Endometrium (tissue), 2 donors: ENCODE results near the gene PHF21A.

Experiments
- FAIRE-seq: peaks from 2 replicates; lab custom pipeline; 2012; peaks lifted over from hg19 to GRCh38; lab: Jason Lieb, UNC
- donor health status: control.
- donor health status: control.

The PHF21A gene

GRCh38 chr11:46075168-46075567 lies 46.1 kb downstream of the PHF21A start:
- FAIRE-seq = no peak

GRCh38 chr11:46073632-46074031 lies 47.6 kb downstream of the PHF21A start:
- no peak for FAIRE-seq

- peak; percentile 71 for FAIRE-seq
Measured at GRCh38 chr11:46072172-46072964, 48.9 kb downstream of the PHF21A start.

GRCh38 chr11:46071091-46071490 lies 50.2 kb downstream of the PHF21A start:
- no peak for FAIRE-seq

GRCh38 chr11:46069595-46069994 lies 51.7 kb downstream of the PHF21A start:
- FAIRE-seq = no peak

GRCh38 chr11:46066335-46066734 lies 54.9 kb downstream of the PHF21A start:
- no peak for FAIRE-seq

- FAIRE-seq = no peak
Measured at GRCh38 chr11:46065681-46066080, 55.6 kb downstream of the PHF21A start.

GRCh38 chr11:46064221-46064620 lies 57.0 kb downstream of the PHF21A start:
- no peak for FAIRE-seq

- FAIRE-seq = no peak
Measured at GRCh38 chr11:46063138-46063537, 58.1 kb downstream of the PHF21A start.

- FAIRE-seq = no peak
Measured at GRCh38 chr11:46060013-46060412, 61.2 kb downstream of the PHF21A start.

- FAIRE-seq = no peak
Measured at GRCh38 chr11:46057489-46057888, 63.8 kb downstream of the PHF21A start.

GRCh38 chr11:46055371-46055770 lies 65.9 kb downstream of the PHF21A start:
- no peak for FAIRE-seq

- FAIRE-seq = no peak
Measured at GRCh38 chr11:46051102-46051501, 70.2 kb downstream of the PHF21A start.

- FAIRE-seq = no peak
Measured at GRCh38 chr11:46050662-46051061, 70.6 kb downstream of the PHF21A start.

- FAIRE-seq = no peak
Measured at GRCh38 chr11:46050003-46050461, 71.2 kb downstream of the PHF21A start.

GRCh38 chr11:46049325-46049897 lies 71.8 kb downstream of the PHF21A start:
- FAIRE-seq = no peak

GRCh38 chr11:46048198-46048597 lies 73.1 kb downstream of the PHF21A start:
- no peak for FAIRE-seq

- no peak for FAIRE-seq
Measured at GRCh38 chr11:46047520-46047919, 73.7 kb downstream of the PHF21A start.

- FAIRE-seq = no peak
Measured at GRCh38 chr11:46045811-46046210, 75.4 kb downstream of the PHF21A start.

- no peak for FAIRE-seq
Measured at GRCh38 chr11:46044601-46045000, 76.7 kb downstream of the PHF21A start.

- FAIRE-seq = no peak
Measured at GRCh38 chr11:46039990-46040389, 81.3 kb downstream of the PHF21A start.

- no peak for FAIRE-seq
Measured at GRCh38 chr11:46038529-46038928, 82.7 kb downstream of the PHF21A start.

- no peak for FAIRE-seq
Measured at GRCh38 chr11:46036969-46037368, 84.3 kb downstream of the PHF21A start.

- FAIRE-seq = no peak
Measured at GRCh38 chr11:46036009-46036408, 85.2 kb downstream of the PHF21A start.
